Stimulated activated CD4-positive, alpha-beta T cell treated with anti-CD3 and anti-CD28 coated beads, Interleukin-4, amount 100 ng/mL, for 24 hours (primary cell): ENCODE results near the gene SLC15A4.

ENCODE experiments used
- DNase-seq: peaks from one replicate; pipeline ENCODE4 v3.0.0-alpha.2; 2020

SLC15A4 gene

DNA sequence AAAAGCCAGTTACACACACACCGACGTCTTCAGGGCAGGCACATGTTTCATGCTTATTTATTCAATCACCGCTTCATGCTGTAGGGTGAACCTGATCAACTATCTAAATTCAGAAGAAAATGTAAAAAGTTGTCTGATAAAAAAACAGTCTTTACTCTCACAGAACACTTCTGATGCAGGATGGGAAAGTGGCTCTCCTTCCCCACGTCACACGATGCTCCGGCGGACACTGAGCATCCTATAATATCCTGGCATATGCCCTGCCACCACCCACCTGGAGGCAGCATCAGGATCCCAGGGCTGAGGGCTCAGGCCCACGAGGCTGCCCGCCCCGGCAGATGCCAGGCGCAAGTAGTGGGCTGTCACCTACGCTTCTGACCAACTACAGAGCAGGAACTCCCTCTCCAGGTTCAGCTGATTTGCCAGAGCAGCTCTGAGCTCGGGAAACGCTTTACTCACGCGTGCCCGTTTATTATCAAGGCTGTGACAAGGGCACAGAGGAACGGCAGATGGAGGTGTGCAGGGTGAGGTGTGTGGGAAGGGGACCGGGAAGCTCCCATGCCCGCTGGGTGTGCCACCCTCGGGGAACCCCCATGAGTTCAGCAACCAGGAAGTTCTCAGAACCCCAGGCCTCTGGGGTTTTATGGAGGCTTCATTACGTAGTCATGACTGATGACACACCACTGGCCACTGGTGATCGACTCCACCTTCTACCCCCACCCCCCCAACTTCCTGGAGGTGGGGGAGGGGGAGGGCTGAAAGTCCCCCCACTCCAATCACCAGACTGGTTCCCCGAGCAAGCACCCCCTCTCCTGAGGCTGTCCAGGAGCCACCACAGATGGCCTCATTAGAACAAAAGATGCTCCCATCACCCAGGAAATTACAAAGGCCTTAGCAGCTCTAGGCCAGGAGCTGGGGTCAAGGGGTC, 32.1 kb downstream of the SLC15A4 start:
- DNase-seq = no peak

DNA sequence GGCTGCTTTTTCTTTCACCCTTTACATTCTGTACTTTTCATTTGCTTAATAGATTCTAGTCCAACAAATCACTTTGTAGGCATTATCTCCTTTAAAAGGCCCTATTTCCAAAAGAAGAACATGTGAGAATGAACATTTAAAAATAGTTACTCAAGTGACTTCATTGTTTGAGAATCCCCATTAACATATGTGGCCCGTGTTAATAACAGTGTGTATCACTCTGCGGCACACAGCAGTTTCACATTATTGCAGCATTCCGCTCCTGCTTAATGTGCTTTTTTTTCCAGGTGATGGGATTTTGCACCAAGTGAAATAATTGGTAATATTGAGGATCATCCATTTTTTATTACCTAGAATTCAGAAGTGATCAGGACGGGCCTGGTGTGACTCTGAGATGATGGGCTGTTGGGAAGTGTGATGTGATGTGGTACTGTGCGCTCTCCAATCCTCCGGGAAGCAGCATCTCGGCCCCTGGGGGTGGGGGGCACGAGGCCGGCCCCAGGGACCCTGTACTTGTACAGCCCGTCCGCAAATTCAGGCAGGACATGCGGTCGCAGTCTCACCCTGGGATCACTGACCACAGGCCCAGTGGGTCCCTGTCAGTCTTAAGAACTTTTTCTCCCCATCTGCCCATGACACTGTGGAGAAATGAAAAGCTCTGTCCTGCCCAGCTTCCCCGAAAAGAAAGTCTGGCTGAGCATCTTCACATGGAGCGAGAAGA, 32.9 kb downstream of the SLC15A4 start:
- DNase-seq = no peak

DNA sequence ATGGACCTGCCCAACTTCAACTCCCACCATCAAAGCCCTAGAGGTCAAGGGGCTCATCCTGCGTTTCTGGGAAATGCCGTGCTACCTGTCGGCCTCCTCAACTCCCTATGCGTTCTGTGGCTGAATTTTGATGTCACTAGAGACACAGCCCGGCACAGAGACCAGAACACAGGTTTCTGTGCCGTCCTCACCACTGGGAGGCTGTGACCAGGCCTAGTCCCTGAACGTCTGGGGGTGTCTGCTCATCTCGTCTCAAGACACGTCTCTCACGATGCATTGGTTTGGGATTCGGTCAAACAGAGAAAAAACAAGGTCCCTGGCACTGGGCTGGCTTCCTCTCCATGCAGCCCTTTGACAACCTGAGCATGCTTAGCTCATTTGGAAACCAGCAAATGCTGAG, 33.5 kb downstream of the SLC15A4 start:
- DNase-seq = no peak

DNA sequence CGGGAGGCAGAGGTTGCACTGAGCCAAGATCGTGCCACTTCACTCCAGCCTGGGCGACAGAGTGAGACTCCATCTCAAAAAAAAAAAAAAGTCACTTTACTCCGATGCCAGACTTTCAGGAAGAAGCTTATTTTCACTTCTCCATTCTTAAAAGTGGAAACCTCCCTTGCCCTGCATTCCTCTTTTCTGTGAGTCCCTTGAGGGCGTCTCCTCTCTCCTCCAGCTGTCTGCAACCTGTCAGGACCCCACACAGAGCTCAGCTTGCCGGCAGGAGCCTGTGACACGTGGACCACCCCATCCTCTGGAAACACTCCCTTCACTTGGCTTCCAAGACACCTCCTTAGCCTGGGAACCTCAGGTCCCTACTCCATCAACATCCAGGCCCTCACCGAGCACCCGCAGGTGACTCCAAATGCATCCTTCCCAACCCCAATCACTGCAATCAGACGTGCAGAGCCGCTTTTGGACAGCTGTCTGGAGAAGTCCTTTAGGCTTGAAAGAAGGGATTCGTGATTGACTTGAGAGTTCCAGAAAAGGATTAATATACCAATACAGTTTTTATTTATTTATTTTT, 34.3 kb downstream of the SLC15A4 start:
- DNase-seq = no peak

DNA sequence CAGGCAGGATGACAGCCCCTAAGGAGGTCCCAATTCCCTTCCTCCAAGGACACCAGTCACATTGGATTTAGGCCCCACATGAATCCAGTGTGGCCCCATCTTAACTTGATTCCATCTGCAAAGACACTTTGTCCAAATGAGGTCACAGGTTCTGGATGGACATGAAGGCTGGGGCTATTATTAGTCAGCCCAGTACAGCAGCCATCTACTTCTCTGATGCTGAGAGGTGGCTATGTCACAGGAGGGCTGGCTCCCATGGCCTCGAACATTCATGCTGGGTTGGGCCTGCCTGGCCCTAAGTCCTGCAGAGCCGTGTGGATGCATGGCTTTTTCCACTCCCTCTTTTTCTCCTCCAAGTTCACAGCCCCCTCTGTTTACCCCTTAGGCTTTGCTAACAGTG, 35.9 kb downstream of the SLC15A4 start:
- DNase-seq = no peak

DNA sequence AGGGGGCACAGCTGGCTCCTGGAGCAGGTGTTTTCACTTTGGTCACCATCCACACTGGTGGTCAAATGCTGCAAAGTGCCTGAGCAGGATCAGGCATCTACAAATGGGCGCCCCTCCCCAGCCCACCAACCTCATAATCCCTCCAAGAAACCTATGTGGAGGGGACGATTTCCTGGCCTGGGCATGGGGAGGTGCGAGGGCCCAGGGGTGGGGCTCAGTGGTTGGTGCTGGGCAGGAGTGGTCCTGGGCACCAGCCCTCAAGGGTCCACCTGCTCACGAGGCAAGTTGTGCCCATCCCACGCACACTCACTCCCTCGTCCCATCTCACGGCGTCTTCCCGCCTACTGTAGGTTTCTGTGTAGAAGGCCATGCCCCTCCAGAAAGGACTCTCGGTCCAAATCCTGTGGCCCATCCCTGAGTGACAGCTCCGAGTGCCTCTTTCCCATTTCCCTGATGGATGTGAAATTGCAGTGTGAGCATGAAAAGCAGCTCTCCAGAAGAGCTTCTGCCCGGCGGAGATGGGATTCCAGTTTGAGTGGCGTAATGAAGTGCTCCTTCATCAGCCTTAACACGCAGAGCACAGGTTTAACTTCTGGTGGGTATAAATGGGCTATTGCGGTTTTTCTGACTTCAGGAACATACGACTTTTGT, 36.9 kb downstream of the SLC15A4 start:
- no peak for DNase-seq

DNA sequence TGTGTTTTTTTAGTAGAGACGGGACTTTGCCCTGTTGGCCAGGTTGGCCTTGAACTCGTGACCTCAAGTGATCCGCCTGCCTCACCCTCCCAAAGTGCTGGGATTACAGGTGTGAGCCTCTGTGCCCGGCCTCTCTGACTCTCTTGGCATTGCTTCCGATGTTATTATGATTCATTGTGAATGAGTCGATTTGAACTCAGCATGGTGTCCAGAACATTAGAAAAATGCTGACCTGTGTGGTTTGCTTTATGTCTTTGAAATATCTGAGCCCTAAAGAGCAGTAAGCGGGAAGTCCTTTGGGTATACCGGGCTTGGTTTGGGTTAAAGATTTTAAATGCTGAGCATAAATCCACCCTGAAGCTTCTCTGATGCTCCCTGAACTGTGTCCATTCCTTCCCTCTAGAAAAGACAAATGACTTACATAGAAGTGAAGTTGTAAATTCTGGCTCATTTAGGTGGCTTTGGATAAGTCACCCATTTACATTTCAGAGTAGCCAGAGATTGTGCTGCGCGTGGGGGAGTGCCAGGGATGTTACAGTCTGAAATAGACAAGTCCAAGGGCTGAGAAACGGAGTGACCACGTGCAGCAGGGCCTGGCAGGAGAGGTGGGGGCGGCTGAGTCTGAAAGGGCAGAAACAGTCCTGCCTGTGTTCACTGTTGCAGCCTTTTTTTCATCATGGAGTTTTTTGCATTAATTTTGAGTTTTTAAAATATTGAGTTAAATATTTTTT, 39.6 kb downstream of the SLC15A4 start:
- no peak for DNase-seq

DNA sequence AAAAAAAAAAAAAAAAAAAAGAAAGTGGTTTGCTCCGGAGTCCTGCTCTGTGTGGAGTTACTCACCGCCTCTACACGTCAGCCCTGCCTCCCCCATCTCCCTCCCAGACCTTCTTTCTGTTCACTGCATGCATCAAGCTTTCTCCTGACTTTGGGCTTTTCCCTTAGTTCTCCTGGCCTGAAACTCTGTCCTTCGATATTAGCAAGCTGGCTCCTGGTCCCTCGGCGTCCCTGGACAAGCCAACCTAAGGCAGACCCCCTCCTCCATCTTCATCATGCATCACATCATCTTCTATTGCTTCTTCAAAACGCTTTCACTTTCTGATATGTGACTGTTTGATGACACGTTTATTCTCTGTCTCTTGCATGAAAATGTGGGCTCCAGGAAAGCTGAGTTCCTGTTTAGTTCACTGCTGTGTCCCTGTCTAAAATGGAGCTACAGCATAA, 40.6 kb downstream of the SLC15A4 start:
- DNase-seq = peak; percentile 21

DNA sequence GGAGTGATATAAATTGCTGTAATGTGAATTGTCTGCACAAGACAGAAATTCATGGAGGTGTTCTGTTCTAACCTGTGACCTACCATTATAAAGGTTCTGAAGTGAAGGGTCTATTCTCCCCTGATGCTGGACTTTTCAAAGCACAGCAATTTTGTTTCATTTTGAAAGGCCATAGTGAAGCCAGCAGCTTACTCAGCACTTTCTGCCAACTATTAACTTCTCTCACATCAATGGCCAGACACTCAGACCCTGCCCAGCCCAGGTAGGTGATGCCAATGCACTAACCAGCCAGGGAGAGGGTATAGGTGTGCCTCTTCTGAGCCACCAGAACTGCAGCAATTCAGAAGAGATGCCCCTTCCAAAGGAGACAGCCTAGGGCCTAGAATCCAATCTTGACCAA, 43.9 kb downstream of the SLC15A4 start:
- DNase-seq = no peak

DNA sequence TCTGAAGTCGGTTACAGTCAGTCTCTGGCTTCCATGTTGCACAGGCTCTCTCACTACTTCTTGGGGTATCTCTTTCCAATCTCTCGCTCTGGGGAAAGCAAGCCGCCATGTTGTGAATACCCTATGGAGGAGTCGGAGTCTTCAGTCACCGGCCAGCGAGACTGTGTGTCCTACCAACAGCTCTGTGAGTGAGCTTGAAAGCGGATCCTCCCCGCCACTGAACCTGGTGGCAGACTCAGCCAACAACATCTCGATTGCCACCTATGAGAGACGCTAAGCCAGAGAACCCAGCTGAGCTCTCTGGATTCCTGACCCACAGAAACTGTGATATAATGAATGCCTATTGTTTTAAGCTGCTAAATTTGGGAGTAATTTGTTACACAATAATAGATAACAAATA, 51.5 kb downstream of the SLC15A4 start:
- no peak for DNase-seq

DNA sequence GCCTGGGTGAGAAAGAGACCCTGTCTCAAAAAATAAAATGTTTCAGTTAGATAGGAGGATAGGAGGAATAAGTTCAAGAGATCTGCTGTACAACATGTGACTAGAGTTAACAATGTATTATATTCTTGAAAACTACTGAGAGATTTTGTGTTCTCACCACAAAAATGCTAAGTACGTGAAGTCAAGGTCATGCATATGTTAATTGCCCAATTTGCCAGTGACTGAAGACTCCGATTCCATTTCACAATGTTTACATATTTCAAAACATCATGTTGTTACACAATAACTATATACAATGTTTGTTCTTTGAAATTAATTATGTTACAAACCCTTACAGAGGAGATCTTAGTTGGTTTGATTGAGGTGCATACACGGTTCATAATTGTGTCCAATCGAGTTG, 52.1 kb downstream of the SLC15A4 start:
- DNase-seq = no peak

DNA sequence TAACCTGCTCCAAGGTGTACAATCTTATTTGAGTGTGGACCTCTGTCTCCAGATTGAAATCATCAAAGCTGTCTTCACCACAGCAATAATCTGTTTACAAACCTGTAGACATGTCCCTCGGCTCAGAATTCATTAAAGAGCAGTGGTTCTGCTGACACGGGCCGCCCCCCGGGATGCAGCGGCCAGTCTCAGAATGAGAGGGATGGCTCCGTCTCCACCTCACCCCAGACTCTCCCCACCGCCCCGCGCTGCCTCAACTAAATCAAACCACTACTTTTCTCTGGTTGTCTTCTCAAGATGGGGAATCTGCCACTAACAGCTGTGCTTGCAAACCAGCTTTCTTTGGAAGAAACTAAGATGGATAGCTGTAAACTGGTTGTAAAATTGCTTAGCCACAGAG, 56.2 kb downstream of the SLC15A4 start:
- no peak for DNase-seq

DNA sequence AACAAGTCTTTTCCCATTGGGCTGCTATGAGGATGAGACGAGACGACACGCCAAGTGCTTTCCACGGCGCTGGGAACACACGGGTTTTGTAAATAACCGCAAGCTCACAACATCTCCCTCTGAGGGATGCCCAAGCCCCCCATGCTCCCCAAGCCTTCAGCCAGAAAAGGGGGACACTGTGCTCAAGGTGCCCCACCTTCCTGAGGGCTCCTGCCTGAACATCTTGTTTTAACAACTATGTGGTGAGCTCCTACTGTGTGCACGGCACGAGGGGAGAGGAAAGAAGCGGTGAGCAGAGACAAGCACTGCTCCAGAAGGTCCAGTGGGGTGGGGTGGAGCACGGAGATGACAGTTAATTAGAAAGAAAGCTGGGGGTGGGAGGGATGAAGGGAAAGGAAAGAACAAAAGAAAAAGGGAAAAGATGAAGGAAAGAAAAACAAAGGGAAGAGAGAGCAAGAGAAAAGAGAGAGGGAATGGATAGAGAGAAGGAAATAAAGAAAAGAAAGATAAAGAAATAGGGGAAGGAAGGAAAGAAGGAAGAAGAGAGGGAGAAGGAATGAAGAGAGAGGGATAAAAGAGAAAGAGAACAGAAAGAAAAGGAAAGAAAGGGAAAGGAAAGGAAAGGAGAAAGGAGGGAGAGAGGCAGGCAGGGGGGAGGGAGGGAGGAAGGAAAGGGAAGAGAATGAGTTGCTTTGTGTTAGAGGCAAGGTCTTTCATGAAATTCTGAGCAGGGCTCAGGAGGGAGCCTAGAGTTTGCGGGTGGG, 56.8 kb downstream of the SLC15A4 start:
- no peak for DNase-seq

DNA sequence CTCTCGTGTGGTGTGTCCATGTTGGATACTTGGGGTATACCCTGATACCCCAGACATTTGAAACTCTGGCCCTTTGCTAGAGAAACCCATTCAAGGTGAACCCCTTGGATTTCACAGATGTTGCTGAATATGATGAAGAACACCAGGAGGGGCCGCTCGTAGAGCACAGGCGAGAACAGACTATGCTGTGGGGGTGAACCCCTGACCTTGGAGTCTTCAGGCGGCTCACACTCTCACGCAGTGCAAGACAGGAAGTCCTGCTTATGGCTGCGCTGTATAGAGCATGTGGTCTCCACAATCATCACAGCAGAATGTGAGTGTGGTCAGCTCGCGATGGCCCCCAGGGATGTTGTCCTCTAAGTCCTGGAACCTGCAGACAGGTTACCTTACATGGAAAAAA, 60.4 kb downstream of the SLC15A4 start:
- no peak for DNase-seq

DNA sequence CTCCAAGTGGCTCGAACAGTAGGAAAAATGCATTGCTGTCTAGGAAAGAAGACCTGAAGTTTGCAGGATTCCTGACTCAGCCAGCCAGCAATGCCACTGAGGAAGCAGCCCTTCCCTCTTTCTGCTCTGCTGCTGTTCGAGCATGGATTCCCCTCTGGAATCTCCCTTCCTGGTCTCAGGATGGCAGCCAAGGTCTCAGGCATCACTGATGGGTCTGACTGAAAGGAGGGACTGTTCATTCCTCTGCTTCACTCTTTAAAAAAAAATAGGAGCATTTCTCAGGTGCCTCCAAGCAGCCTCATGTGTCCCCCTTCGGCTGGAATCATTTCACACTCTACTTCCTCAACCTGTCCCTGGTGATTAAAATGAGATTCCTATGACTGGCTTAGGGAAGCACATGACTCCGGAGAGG, 62.4 kb downstream of the SLC15A4 start:
- DNase-seq = no peak

DNA sequence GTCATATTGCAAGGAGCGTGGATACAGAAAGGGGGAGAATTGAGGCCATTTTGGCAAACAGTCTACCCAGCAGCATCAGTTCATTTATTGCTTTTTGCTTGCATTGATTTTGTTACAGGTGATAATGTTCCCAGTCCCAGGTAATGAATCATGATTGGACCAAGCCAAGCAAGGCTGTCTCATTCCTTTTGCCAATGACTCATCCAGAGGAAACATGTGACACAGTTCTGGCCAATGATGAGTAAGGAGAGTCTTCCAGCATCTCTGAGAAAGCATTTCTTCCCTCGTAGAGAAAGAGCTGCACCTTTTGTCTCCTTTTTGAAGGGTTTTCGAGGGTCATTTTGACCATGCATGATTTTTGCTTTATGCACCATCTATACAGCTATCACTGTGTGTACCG, 68.2 kb downstream of the SLC15A4 start:
- no peak for DNase-seq

DNA sequence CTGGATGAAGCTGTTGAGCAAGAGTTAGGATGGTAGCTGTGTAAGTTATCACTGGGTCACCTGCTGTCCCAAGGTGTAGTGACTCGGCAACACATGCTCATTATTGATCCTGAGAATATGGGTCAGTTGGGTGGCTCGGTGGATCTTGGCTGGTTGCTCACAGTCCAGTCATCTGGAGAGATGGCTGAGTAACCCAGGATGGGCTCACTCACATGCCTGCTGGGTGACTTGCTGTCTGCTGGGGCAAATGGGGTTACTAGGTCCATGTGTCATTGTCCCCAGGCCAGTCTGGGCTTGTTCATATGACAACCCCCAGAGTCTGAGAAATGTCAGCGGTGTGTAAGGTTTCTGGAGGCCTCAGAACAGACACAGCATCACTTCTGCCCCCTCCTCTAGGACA, 69.5 kb downstream of the SLC15A4 start:
- DNase-seq = no peak

DNA sequence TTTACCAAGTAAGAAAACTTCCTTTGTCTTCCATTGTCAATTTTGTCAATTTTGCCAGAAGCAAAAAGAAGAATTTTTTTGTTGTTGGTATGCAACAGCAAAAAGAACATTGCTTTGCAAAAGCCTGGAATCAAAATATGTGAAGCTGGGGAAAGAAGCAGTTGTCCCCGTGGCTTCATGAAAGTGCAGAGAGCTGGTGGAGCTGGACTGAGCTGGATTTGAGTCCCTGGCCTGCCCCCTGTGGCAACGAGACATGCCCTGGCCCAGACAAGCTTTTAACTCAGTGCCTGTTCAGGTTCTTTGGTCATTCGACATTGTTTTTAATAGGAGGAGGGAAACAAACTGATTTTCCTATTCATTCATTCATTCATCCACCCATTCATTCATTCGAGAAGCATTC, 70.3 kb downstream of the SLC15A4 start:
- DNase-seq = no peak

DNA sequence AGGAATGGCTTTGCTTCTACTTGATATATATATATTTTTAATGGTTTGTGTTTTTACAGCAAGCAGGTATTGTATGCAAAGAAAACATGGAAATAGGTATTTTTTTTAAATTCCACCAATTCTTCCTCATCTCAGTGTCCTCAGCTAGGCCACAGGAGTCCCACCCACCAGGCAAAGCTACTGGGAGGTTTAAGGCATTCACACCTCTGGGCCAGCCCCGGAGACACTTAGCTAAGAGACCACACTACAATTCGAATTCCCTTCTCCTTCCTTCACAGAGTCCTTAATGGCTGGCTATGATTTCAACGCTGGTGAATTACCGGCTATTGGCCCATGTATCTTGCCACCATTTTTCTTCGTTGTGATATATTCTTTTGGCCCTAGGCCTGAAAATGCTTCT, 71.4 kb downstream of the SLC15A4 start:
- no peak for DNase-seq

DNA sequence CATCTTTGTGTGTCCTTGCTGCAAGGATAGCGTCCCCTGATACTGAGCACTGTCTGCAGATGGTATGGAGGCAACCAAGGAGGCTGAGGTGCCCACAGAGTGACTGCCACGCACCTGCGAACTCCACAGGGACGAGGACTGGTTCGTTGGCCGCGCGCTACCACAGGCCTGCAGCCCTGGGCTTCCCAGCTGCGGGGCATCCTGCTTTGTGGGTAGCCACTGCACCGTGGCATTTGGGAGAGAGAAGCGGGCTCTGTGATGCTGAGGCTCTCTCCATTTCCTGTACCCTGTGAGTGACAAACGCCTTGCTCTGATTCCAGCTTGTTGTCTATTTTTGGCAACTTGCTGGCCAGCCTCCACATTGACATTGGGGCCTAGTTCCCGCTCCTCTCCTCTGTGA, 76.3 kb downstream of the SLC15A4 start:
- DNase-seq = no peak

DNA sequence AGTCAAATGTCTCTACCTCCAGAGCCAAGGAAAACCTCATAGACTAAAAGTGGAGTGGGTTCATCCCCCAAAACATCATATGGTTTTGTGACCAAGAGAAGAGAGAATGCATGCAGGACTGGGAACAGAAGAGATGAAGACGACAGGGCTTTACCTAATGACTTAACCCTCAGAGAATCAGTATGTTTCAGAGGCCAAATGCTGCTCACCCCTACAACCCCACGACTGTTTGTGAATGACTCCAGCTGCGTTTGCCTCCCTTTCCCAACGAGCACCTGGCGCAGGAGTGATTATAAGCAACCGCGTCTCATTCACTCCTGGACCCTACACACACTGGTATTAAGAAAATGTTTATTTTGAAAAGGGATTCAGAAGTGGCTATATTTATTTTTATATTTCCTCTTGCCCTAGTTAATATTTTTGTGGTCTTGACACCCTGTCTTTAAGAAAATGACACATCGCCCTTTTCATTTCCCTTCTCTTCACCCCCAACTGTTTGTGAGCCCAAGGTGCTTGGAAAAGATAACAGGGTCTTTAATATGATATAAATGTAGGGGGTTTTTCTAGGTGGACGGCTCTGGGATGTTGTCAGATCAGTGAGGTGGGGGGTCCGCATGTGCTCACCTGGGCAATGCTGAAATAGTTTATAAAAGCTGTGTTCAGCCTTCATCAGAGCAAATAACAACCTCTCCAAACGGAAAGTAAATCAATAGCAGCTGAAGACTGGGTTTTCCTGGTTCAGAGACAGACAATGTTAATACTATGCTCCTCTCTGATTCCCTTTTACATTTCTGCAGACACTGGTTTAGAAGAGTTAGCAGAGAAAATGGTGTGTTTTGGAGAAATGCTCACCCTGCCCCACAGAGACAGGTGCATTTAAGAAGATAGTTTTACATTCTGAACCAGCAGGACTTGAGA, 77.7 kb downstream of the SLC15A4 start:
- DNase-seq = no peak
